Spinal cord (tissue), 10 donors: Measurements from ENCODE around the gene TIMM22. TPM values are rescaled to one million over a fixed set of nuclear protein-coding genes. Genes with fewer than 3 reads are reported as not detected.

Experiments used
- DNase-seq, 6 donors: peaks; one replicate each; pipeline versions ENCODE4 v3.0.0 to v3.0.0-alpha.2; 2013 to 2015; ENCODE audit warnings: low spot score in 6 of 6, low read depth in 4 of 6
- H3K27ac ChIP-seq: one replicate; pipeline ENCODE4 v1.5.1; 2013; ENCODE audit warnings: low read depth, low read length, control low read depth
- H3K27me3 ChIP-seq: one replicate; pipeline ENCODE4 v1.6.1; 2013; ENCODE audit warnings: low read length; ENCODE audit not compliant: control insufficient read depth, insufficient read depth
- H3K36me3 ChIP-seq: one replicate; pipeline ENCODE4 v1.6.1; 2013; ENCODE audit warnings: low read length; ENCODE audit not compliant: control insufficient read depth, insufficient read depth
- H3K4me1 ChIP-seq: one replicate; pipeline ENCODE4 v1.6.1; 2013; ENCODE audit warnings: low read length; ENCODE audit not compliant: control insufficient read depth, insufficient read depth
- H3K4me3 ChIP-seq: one replicate; pipeline ENCODE4 v1.5.1; 2013; ENCODE audit warnings: low read depth, low read length, control low read depth
- H3K9me3 ChIP-seq: one replicate; pipeline ENCODE4 v1.6.1; 2013; ENCODE audit warnings: low read length; ENCODE audit not compliant: control insufficient read depth, insufficient read depth
- WGBS: methylation state at CpG from one replicate; pipeline ENCODE4 v1.1.5; 2013; ENCODE audit warnings: missing lambda C conversion rate; ENCODE audit not compliant: insufficient coverage; 5-methylcytosine and 5-hydroxymethylcytosine counted together
- polyA plus RNA-seq, 2 donors: library from polyadenylated mRNA; unstranded; fragments of 120-200 nt; gene quantifications; one replicate each; pipeline ENCODE4 v1.2.1, GENCODE V29; 2013; ENCODE audit not compliant: insufficient read length in 2 of 2
- total RNA-seq, 2 donors: library from RNA; depleted of rRNA in 1 of 2; stranded (reverse); fragments of 120-200 nt in 1 of 2; fragments of >200 nt in 1 of 2; gene quantifications; one replicate each; pipeline versions ENCODE4 v1.2.3 to v1.2.4, GENCODE V29; 2013 to 2014
- donor health status: healthy.

The TIMM22 gene
- total and polyA plus RNA-seq, 4 donors, result 11.8 to 19.1 (median 18.7) TPM

- Histone ChIP-seq H3K9me3 (no peaks in the 10 kb centered on the region), H3K4me3 (no peak overlapping the region), H3K36me3 (peaks cover 17% of the 10 kb centered on the region), H3K27me3 (no peaks in the 10 kb centered on the region), H3K27ac (no peak overlapping the region), H3K4me1 (peaks cover 7% of the 10 kb centered on the region)
- 87% methylated on average over 20 of the region's 20 CpGs for WGBS
- no peak for DNase-seq
Measured at GRCh38 chr17:957856-958421, 39.0 kb upstream of the TIMM22 start.

DNA sequence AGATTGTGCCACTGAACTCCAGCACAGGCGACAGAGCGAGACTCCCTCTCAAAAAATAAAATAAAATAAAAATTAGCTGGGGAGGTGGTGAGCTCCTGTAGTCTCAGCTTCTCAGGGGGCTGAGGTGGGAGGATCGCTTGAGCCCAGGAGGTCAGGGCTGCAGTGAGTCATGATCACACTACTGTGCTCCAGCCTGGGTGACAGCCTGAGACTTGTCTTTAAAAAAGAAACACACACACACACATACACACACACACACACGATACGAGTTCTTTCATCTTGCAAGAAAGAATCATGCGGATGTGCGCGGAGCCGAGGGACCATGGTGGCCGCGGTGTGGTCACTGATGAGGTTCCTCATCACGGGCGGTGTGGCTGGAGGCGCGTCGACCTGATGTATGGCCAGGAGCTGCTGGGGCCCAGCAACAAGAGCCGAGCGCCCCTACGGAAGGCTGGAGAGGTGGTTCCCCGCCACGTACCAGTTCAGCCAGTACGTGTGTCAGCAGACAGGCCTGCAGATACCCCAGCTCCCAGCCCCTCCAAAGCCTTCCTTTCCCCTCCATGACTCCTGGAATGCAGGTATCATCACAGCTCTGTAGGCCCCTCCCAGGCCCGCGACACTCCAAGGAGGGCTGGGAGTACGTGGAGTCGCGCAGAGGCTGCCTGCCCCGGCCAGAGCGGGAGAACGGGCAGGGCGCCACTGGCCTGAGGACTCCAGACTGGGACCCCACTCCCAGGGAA is 38.0 kb upstream of the TIMM22 start:
- WGBS, result 92% methylated on average over 26 of the region's 31 CpGs
- no peak overlapping the region for H3K27ac ChIP-seq
- H3K4me3 ChIP-seq, result no peak overlapping the region
- H3K36me3 ChIP-seq, result peaks cover 14% of the 10 kb centered on the region
- no peak for DNase-seq
- no peaks in the 10 kb centered on the region for H3K9me3 ChIP-seq
- H3K27me3 ChIP-seq, result no peaks in the 10 kb centered on the region
- H3K4me1 ChIP-seq, result peaks cover 15% of the 10 kb centered on the region

- no peaks in the 10 kb centered on the region for H3K9me3 ChIP-seq
- peaks cover 11% of the 10 kb centered on the region for H3K36me3 ChIP-seq
- no peak for DNase-seq
- no CpG with 5 or more reads among the region's 8 CpGs for WGBS
- H3K27ac ChIP-seq, result no peak overlapping the region
- H3K4me1 ChIP-seq, result peaks cover 17% of the 10 kb centered on the region
- H3K27me3 ChIP-seq, result no peaks in the 10 kb centered on the region
- H3K4me3 ChIP-seq, result no peak overlapping the region
Measured at GRCh38 chr17:962166-962565, 34.8 kb upstream of the TIMM22 start.

- H3K27me3 ChIP-seq, result no peaks in the 10 kb centered on the region
- DNase-seq, result peak in 2 of 6 donors; percentile 62 to 82
- H3K4me1 ChIP-seq, result peaks cover 17% of the 10 kb centered on the region
- 8% methylated on average over 5 of the region's 11 CpGs for WGBS
- H3K36me3 ChIP-seq, result peaks cover 10% of the 10 kb centered on the region
- H3K4me3 ChIP-seq, result no peak overlapping the region
- no peak overlapping the region for H3K27ac ChIP-seq
- H3K9me3 ChIP-seq, result no peaks in the 10 kb centered on the region
Measured at GRCh38 chr17:962670-963069, 34.3 kb upstream of the TIMM22 start.

DNA sequence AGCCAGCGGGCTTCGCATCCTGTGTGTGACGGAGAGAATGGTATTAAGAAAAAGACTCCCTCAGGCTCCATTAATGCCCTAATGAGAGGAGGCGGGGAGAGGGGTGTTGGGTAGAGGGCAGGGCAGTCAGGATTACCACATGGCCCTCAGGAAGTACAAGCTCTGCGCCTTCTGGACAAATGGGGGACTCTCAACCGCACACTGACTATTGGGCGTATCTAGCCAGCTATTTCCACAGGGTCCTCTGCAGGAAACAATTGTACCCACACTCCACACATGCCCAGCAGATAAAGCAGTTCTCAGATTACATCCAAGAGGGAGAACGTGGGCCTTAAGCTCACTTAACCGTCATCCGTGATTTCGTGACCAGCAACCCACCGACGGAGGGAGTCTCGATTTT is 32.1 kb upstream of the TIMM22 start:
- Histone ChIP-seq H3K9me3 (no peaks in the 10 kb centered on the region), H3K27me3 (no peaks in the 10 kb centered on the region), H3K4me1 (peaks cover 17% of the 10 kb centered on the region), H3K27ac (peak overlapping the region; percentile 47), H3K4me3 (no peak overlapping the region), H3K36me3 (peaks cover 3% of the 10 kb centered on the region)
- WGBS, result 24% methylated on average over 9 of the region's 14 CpGs
- DNase-seq, result peak in 1 of 6 donors; percentile 85

GRCh38 chr17:965311-965989 is 31.5 kb upstream of the TIMM22 start:
- Histone ChIP-seq H3K4me3 (no peak overlapping the region), H3K27ac (peak overlapping the region; percentile 47), H3K4me1 (peaks cover 17% of the 10 kb centered on the region), H3K36me3 (peaks cover 3% of the 10 kb centered on the region), H3K27me3 (no peaks in the 10 kb centered on the region), H3K9me3 (no peaks in the 10 kb centered on the region)
- 49% methylated on average over 4 of the region's 12 CpGs for WGBS
- peak in 1 of 6 donors; percentile 49 for DNase-seq

DNA sequence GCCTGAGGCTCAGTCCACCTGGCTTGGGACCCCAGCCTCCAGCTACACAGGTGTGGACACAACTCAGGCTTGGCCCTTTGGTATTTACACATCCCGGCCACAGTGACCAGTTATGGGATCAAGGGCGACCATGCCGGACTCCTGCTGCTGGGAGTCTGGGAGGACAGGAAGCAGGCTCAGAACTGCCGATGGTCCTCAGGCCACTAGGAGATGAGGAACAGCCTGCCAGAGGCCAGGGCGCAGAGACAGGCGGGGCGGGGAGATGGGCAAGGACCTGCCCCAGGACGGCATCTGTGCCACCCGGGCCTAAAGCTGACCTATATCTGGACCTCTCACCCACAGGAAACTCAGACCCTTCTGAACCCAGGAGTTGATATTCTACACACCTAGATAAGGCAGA is 29.8 kb upstream of the TIMM22 start:
- Histone ChIP-seq H3K4me1 (peaks cover 20% of the 10 kb centered on the region), H3K4me3 (no peak overlapping the region), H3K36me3 (peaks cover 3% of the 10 kb centered on the region), H3K27ac (no peak overlapping the region), H3K27me3 (no peaks in the 10 kb centered on the region), H3K9me3 (no peaks in the 10 kb centered on the region)
- no peak for DNase-seq
- 94% methylated on average over 9 of the region's 9 CpGs for WGBS

DNA sequence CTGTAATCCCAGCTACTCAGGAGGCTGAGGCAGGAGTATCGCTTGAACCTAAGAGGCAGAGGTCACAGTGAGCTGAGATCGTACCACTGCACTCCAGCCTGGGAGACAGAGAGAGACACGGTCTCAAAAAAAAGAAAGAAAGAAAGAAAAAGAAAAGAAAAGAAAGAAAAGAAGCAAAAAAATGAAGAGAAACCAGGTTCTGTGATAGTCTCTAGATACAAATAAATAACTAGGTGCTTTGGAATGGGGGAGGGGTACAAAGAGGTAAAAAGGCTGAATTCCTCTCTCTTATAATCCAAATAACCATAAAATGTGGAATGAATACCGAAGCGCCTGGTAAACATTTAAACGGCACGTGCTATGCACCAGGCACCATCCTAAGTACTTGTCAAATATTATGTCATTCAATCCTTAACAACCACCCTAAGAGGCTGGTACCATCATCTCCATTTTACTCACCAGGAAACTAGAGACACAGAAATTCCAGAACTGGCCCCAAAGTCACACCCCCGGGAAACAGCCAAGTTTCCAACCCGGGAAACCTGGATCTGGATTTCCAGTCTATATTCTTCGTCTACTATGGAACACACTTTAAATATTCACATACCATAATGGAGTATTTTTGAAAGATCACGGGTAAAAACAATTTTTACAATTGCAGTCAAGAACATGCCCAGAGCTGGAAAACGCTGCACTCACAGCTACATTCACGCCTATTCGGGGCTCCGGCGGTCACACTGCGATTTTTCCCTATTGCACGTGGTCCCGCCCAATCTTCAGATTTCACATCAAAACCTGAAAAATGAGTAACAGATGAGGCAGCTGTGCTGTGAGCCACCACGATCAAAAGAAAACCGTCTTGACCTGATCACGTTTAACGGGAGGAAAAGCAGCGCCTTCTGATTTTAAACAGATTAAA is 27.9 kb upstream of the TIMM22 start:
- H3K27ac ChIP-seq, result peak overlapping the region; percentile 36
- peaks cover 3% of the 10 kb centered on the region for H3K36me3 ChIP-seq
- no peaks in the 10 kb centered on the region for H3K9me3 ChIP-seq
- WGBS, result 87% methylated on average over 12 of the region's 24 CpGs
- H3K4me3 ChIP-seq, result no peak overlapping the region
- H3K27me3 ChIP-seq, result no peaks in the 10 kb centered on the region
- no peak for DNase-seq
- H3K4me1 ChIP-seq, result peaks cover 7% of the 10 kb centered on the region

DNA sequence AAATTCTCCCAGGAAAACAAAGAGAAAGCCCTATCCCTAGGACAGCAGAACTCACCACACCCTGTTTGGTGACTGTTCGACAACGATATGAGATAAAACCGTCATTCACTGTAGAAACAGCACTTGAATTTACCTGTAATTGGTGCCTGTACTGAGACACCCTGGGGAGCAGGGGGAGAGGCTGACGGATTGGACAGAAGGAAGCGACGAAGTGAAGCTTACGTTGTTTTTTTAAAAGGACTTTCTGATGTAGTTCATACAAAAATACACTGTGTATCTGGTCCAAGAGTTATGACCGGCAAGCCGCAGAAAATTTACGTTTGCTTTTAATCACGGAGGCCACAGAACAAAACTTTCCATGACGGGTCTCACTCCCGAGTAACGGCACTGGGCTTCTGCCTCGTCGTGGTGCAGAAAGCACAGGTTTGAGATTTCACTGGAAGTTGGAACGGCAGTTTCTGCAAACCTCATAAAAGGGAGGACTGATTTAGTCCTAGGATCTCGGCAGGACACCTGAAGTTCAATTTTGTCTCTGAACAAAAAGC is 27.0 kb upstream of the TIMM22 start:
- H3K27ac ChIP-seq, result peak overlapping the region; percentile 36
- H3K4me3 ChIP-seq, result no peak overlapping the region
- no peaks in the 10 kb centered on the region for H3K27me3 ChIP-seq
- peaks cover 3% of the 10 kb centered on the region for H3K36me3 ChIP-seq
- no peaks in the 10 kb centered on the region for H3K9me3 ChIP-seq
- peak in 1 of 6 donors; percentile 36 for DNase-seq
- peaks cover 5% of the 10 kb centered on the region for H3K4me1 ChIP-seq
- WGBS, result 26% methylated on average over 12 of the region's 18 CpGs
